ENCODE data around the gene PAX8. TPM values are rescaled to one million over a fixed set of nuclear protein-coding genes. Genes with fewer than 3 reads are reported as not detected.
A peak's percentile ranks its signal among the peaks of the same experiment; 100 is the strongest.

The PAX8 gene
- polyA plus RNA-seq, 1 experiment, result 1.6 TPM

DNA sequence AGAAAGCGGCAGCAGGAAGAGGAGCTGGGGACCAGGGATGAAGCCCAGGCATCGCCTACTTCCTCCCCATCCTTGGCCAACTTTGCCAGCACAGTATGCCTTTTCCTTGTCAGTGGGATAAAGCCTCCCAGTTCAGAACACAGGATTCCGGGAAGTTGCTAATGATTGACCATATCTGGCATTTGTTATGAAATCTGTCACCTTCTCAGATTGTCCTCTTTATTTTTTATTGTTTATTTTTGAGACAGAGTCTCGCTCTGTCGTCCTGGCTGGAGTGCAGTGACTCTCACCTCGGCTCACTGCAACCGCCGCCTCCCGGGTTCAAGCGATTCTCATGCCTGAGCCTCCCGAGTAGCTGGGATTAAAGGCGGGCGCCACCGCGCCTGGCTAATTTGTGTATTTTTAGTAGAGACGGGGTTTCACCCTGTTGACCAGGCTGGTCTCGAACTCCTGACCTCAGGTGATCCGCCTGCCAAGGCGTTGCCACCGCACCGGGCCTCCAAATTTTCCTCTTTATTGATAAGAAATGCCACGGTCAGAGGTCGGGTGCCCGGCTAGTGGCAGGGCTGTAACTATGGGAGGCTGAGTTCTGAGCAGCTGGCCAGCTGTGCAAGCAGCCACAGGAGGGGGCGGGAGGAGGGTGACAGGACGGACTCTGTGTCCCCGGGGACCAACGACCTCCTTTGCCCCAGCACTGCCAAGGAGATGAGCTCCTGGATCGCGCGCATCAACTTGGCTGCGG, 80.5 kb downstream of the PAX8 start:
- no peak for DNase-seq (ENCODE audit: low read depth)
- CTCF ChIA-PET, result interaction anchor here (0.6 to 15.0 kb wide), 48 partner anchors 7 to 192 kb away, joined by 3 to 213 read pairs (median 6); partner anchors contain the start of gene PSD4
- no peak for TF ChIP-seq CTCF (IDR thresholded peaks at IDR 0.05; ENCODE audit: insufficient read depth, low read depth, low read length)
- H3K36me3 ChIP-seq (ENCODE audit: control insufficient read depth, insufficient read depth, low read length), result no peaks in the 10 kb centered on the region
- POLR2A ChIA-PET, result no interaction called here
- peak overlapping the region; percentile 66 for H3K4me3 ChIP-seq (ENCODE audit: low read depth, low read length)
- H3K27me3 ChIP-seq (ENCODE audit: control insufficient read depth, insufficient read depth, low read length), result no peaks in the 10 kb centered on the region

DNA sequence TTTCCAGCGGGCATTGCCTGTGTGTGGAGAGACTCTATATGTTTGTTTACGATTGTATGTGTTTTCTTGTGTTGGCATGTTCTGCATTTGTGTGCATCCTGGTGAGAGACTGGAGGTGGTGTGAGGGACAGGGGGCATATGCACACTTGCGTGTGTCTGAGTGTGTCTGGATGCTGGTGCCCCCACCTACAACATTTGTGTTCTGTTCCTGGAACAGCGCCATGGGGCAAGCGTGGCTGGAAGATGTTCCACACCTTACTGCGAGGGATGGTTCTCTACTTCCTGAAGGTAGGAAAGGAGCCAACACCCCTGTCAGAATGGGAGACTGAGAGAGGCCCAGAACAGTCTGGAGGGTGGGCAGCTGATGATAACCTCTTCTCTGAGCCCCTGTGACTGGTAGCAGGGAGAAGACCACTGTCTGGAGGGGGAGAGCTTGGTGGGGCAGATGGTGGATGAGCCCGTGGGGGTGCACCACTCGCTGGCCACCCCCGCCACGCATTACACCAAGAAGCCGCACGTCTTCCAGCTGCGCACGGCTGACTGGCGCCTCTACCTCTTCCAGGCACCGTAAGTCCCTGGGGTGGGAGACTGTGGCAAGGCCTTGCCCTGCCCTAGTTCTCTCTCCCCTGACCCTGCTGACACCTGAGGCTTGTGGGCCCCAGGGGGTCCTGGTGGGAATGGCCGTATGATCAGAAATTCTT, 81.2 kb downstream of the PAX8 start:
- no peak overlapping the region for H3K4me3 ChIP-seq (ENCODE audit: low read depth, low read length)
- no peaks in the 10 kb centered on the region for H3K27me3 ChIP-seq (ENCODE audit: control insufficient read depth, insufficient read depth, low read length)
- H3K36me3 ChIP-seq (ENCODE audit: control insufficient read depth, insufficient read depth, low read length), result no peaks in the 10 kb centered on the region
- no peak for TF ChIP-seq CTCF (IDR thresholded peaks at IDR 0.05; ENCODE audit: insufficient read depth, low read depth, low read length)
- ChIA-PET POLR2A (no interaction called here), CTCF (interaction anchor here (1.0 to 15.0 kb wide), 11 partner anchors 17 to 193 kb away, joined by 3 to 213 read pairs (median 12); no protein-coding TSS in a partner anchor)
- no peak for DNase-seq (ENCODE audit: low read depth)

GRCh38 chr2:113196839-113197238, 81.9 kb downstream of the PAX8 start:
- Histone ChIP-seq H3K4me3 (ENCODE audit: low read depth, low read length) (no peak overlapping the region), H3K36me3 (ENCODE audit: control insufficient read depth, insufficient read depth, low read length) (no peaks in the 10 kb centered on the region), H3K27me3 (ENCODE audit: control insufficient read depth, insufficient read depth, low read length) (no peaks in the 10 kb centered on the region)
- CTCF ChIA-PET, result interaction anchor here (1.0 to 15.0 kb wide), 3 partner anchors 42 to 193 kb away, joined by 4 to 213 read pairs (median 119); no protein-coding TSS in a partner anchor
- TF ChIP-seq CTCF (IDR thresholded peaks at IDR 0.05; ENCODE audit: insufficient read depth, low read depth, low read length), result no peak
- no peak for DNase-seq (ENCODE audit: low read depth)
- POLR2A ChIA-PET, result no interaction called here

GRCh38 chr2:113195923-113196501, 82.7 kb downstream of the PAX8 start:
- no peak for TF ChIP-seq CTCF (IDR thresholded peaks at IDR 0.05; ENCODE audit: insufficient read depth, low read depth, low read length)

More at GRCh38 chr2:113195923-113196501, 82.7 kb downstream of the PAX8 start:
- CTCF ChIA-PET, result interaction anchor here (0.6 to 15.0 kb wide), 2 partner anchors 56 to 116 kb away, joined by 3 to 213 read pairs; no protein-coding TSS in a partner anchor
- H3K27me3 ChIP-seq (ENCODE audit: control insufficient read depth, insufficient read depth, low read length), result no peaks in the 10 kb centered on the region
- DNase-seq (ENCODE audit: low read depth), result no peak
- H3K4me3 ChIP-seq (ENCODE audit: low read depth, low read length), result no peak overlapping the region
- H3K36me3 ChIP-seq (ENCODE audit: control insufficient read depth, insufficient read depth, low read length), result no peaks in the 10 kb centered on the region
- POLR2A ChIA-PET, result no interaction called here
